ENCODE results near the gene SEMA3C.

Gene SEMA3C

DNA sequence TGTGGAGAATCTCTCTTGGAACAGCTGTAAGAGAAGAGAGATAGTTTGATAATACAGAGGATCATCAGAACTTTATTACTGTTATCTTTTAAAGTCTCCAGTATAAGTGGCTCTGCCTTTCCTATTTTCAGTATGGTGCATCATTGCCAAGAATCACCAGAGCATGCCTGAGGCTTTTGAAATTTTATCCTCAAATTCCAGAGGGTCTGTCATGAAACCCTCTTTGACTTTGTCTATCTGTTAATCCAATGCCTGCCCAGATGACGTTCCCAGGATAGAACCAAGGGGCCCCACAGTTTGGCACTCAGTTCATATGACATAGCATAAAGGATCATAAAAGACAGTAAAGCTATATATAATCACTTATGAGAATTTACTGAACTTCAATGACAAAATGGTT is 35.3 kb upstream of the SEMA3C start:
- TF ChIP-seq EZH2phosphoT487 (IDR thresholded peaks at IDR 0.05; ENCODE audit: borderline replicate concordance, low read length) (no peak), CTCF (IDR thresholded peaks at IDR 0.05; ENCODE audit: low read depth, low read length, poor library complexity, severe bottlenecking) (no peak)
- H3K79me2 ChIP-seq (ENCODE audit: control insufficient read depth, low read length), result no peaks in the 10 kb centered on the region
- H3K27me3 ChIP-seq (ENCODE audit: control insufficient read depth, low read length), result no peaks in the 10 kb centered on the region
- no peaks in the 10 kb centered on the region for H3K36me3 ChIP-seq (ENCODE audit: control insufficient read depth, low read length)
- H3K4me3 ChIP-seq (ENCODE audit: low read length), result no peak overlapping the region
- H3F3A ChIP-seq (ENCODE audit: control insufficient read depth, insufficient read depth), result no peaks in the 10 kb centered on the region
- H3K27ac ChIP-seq (ENCODE audit: low read depth, low read length), result no peak overlapping the region
- peaks cover 4% of the 10 kb centered on the region; the same call in 1 of the 2 replicates for H3K9me3 ChIP-seq (ENCODE audit: control insufficient read depth, insufficient read depth, low read length)
- no peaks in the 10 kb centered on the region for H3K4me1 ChIP-seq (ENCODE audit: control insufficient read depth, low read length)
- H4K20me1 ChIP-seq (ENCODE audit: control insufficient read depth, insufficient read depth, low read depth, low read length), result no peaks in the 10 kb centered on the region
- no peak overlapping the region for H3K4me2 ChIP-seq (ENCODE audit: low read length)
- no peaks in the 10 kb centered on the region for H3K9me2 ChIP-seq (replicated peaks; ENCODE audit: control insufficient read depth, low read length)

- Histone ChIP-seq H3K4me2 (ENCODE audit: low read length) (no peak overlapping the region), H3K27ac (ENCODE audit: low read depth, low read length) (no peak overlapping the region)
- TF ChIP-seq CTCF (IDR thresholded peaks at IDR 0.05; ENCODE audit: low read depth, low read length, poor library complexity, severe bottlenecking) (no peak), EZH2phosphoT487 (IDR thresholded peaks at IDR 0.05; ENCODE audit: borderline replicate concordance, low read length) (no peak)
Measured at GRCh38 chr7:80950550-80950967, 31.7 kb upstream of the SEMA3C start.

GRCh38 chr7:80949449-80949848 is 30.6 kb upstream of the SEMA3C start:
- TF ChIP-seq CTCF (IDR thresholded peaks at IDR 0.05; ENCODE audit: low read depth, low read length, poor library complexity, severe bottlenecking) (no peak), EZH2phosphoT487 (IDR thresholded peaks at IDR 0.05; ENCODE audit: borderline replicate concordance, low read length) (no peak)
- peaks cover 4% of the 10 kb centered on the region; the same call in 1 of the 2 replicates for H3K9me3 ChIP-seq (ENCODE audit: control insufficient read depth, insufficient read depth, low read length)
- no peaks in the 10 kb centered on the region for H3K36me3 ChIP-seq (ENCODE audit: control insufficient read depth, low read length)
- H3K4me3 ChIP-seq (ENCODE audit: low read length), result no peak overlapping the region
- H3K4me2 ChIP-seq (ENCODE audit: low read length), result no peak overlapping the region
- no peaks in the 10 kb centered on the region for H3K27me3 ChIP-seq (ENCODE audit: control insufficient read depth, low read length)
- H3K4me1 ChIP-seq (ENCODE audit: control insufficient read depth, low read length), result no peaks in the 10 kb centered on the region
- H3K9me2 ChIP-seq (replicated peaks; ENCODE audit: control insufficient read depth, low read length), result no peaks in the 10 kb centered on the region
- H3K27ac ChIP-seq (ENCODE audit: low read depth, low read length), result no peak overlapping the region
- H3K79me2 ChIP-seq (ENCODE audit: control insufficient read depth, low read length), result no peaks in the 10 kb centered on the region
- H3F3A ChIP-seq (ENCODE audit: control insufficient read depth, insufficient read depth), result no peaks in the 10 kb centered on the region
- no peaks in the 10 kb centered on the region for H4K20me1 ChIP-seq (ENCODE audit: control insufficient read depth, insufficient read depth, low read depth, low read length)

More at GRCh38 chr7:80950550-80950967, 31.7 kb upstream of the SEMA3C start:
- no peaks in the 10 kb centered on the region for H3K27me3 ChIP-seq (ENCODE audit: control insufficient read depth, low read length)
- H3K4me3 ChIP-seq (ENCODE audit: low read length), result no peak overlapping the region
- H3K4me1 ChIP-seq (ENCODE audit: control insufficient read depth, low read length), result no peaks in the 10 kb centered on the region
- peaks cover 4% of the 10 kb centered on the region; the same call in 1 of the 2 replicates for H3K9me3 ChIP-seq (ENCODE audit: control insufficient read depth, insufficient read depth, low read length)
- no peaks in the 10 kb centered on the region for H3F3A ChIP-seq (ENCODE audit: control insufficient read depth, insufficient read depth)
- H4K20me1 ChIP-seq (ENCODE audit: control insufficient read depth, insufficient read depth, low read depth, low read length), result no peaks in the 10 kb centered on the region
- no peaks in the 10 kb centered on the region for H3K36me3 ChIP-seq (ENCODE audit: control insufficient read depth, low read length)
- H3K9me2 ChIP-seq (replicated peaks; ENCODE audit: control insufficient read depth, low read length), result no peaks in the 10 kb centered on the region
- H3K79me2 ChIP-seq (ENCODE audit: control insufficient read depth, low read length), result no peaks in the 10 kb centered on the region

All from DOHH2 (cell line).